HEK293 (cell line): ENCODE data around the gene MFSD6L.

Experiments used
- CTCF ChIA-PET: fragments of 350-600 bp; formaldehyde crosslinking; extraction: SDS; loops from one replicate; lab custom pipeline; 2021; ENCODE audit warnings: antibody characterized with exemption; lab: Yijun Ruan, JAX
- POLR2A ChIA-PET: fragments of 300-600 bp; formaldehyde crosslinking; extraction: SDS; loops from one replicate; lab custom pipeline; 2020; ENCODE audit warnings: antibody characterized with exemption, inconsistent platforms; lab: Yijun Ruan, JAX
- H3K27ac ChIP-seq: fragments of 200-500 bp; sonication (Bioruptor generic); 2 replicates; pipeline ENCODE4 v1.5.1; 2014; ENCODE audit warnings: low read depth, low read length, control low read depth, inconsistent platforms; ENCODE audit errors: extremely low read depth
- H3K36me3 ChIP-seq, 2 experiments: fragments of 200-500 bp in 1 of 2; sonication (Bioruptor generic) in 1 of 2; 1 replicate in 1 of 2; 2 replicates in 1 of 2; pipeline ENCODE4 v1.5.1; 2014 to 2017; ENCODE audit warnings: inconsistent platforms in 2 of 2, low read length in 2 of 2; ENCODE audit not compliant: control insufficient read depth in 2 of 2, insufficient read depth in 1 of 2
- H3K4me1 ChIP-seq: fragments of 200-500 bp; sonication (Bioruptor generic); 2 replicates; pipeline ENCODE4 v1.5.1; 2014; ENCODE audit warnings: mild to moderate bottlenecking, low read length, inconsistent platforms; ENCODE audit not compliant: control insufficient read depth, insufficient read depth
- H3K4me3 ChIP-seq: 2 replicates; pipeline ENCODE4 v1.5.1; 2011; ENCODE audit warnings: low read depth, mild to moderate bottlenecking, control low read depth, low read length, moderate library complexity
- H3K9me3 ChIP-seq: fragments of 200-500 bp; sonication (Bioruptor generic); 2 replicates; pipeline ENCODE4 v1.5.1; 2014; ENCODE audit warnings: low read depth, low read length, inconsistent platforms; ENCODE audit not compliant: control insufficient read depth, insufficient read depth
- HOXC10 ChIP-seq: sonication (generic); formaldehyde crosslinking; IDR thresholded peaks from 2 replicates; pipeline ENCODE4 v1.8.1; 2023; ENCODE audit warnings: mild to moderate bottlenecking, missing genetic modification reagents
- OVOL3 ChIP-seq: fragments of 450-650 bp; formaldehyde crosslinking; IDR thresholded peaks from 2 replicates; pipeline ENCODE4 v1.5.1; 2016; ENCODE audit warnings: missing biosample characterization, missing genetic modification characterization
- SP3 ChIP-seq: fragments of 450-650 bp; formaldehyde crosslinking; IDR thresholded peaks from 2 replicates; pipeline ENCODE4 v1.5.1; 2016; ENCODE audit warnings: missing biosample characterization, missing genetic modification characterization
- ZBTB7A ChIP-seq: fragments of 450-650 bp; formaldehyde crosslinking; IDR thresholded peaks from 2 replicates; pipeline ENCODE4 v1.5.1; 2016; ENCODE audit warnings: low read depth, missing biosample characterization, missing genetic modification characterization
- ZIC2 ChIP-seq: fragments of 450-650 bp; formaldehyde crosslinking; IDR thresholded peaks from 2 replicates; pipeline ENCODE4 v1.5.1; 2016; ENCODE audit warnings: missing biosample characterization, missing genetic modification characterization
- ZNF138 ChIP-seq: fragments of 450-650 bp; formaldehyde crosslinking; IDR thresholded peaks from 2 replicates; pipeline ENCODE4 v1.5.1; 2016; ENCODE audit warnings: missing biosample characterization, missing genetic modification characterization, borderline replicate concordance
- ZNF184 ChIP-seq: fragments of 450-650 bp; IDR thresholded peaks from 2 replicates; pipeline ENCODE4 v1.5.1; 2018; ENCODE audit warnings: missing biosample characterization, mild to moderate bottlenecking, missing genetic modification characterization
- ZNF2 ChIP-seq: fragments of 450-650 bp; formaldehyde crosslinking; IDR thresholded peaks from 2 replicates; pipeline ENCODE4 v1.5.1; 2016; ENCODE audit warnings: missing biosample characterization, missing genetic modification characterization
- ZNF23 ChIP-seq: fragments of 450-650 bp; formaldehyde crosslinking; IDR thresholded peaks from 2 replicates; pipeline ENCODE4 v1.5.1; 2016; ENCODE audit warnings: missing biosample characterization, missing genetic modification characterization, borderline replicate concordance
- ZNF274 ChIP-seq, 2 experiments: fragments of 200-500 bp in 1 of 2; fragments of 450-650 bp in 1 of 2; sonication (Bioruptor generic) in 1 of 2; formaldehyde crosslinking in 1 of 2; IDR thresholded peaks; 2 replicates each; pipeline versions ENCODE4 v1.5.1 to v1.6.1; 2014 to 2016; ENCODE audit warnings: borderline replicate concordance in 1 of 2, inconsistent platforms in 1 of 2, low read length in 1 of 2, missing biosample characterization in 1 of 2, missing genetic modification characterization in 1 of 2
- ZNF280D ChIP-seq: fragments of 450-650 bp; formaldehyde crosslinking; IDR thresholded peaks from 2 replicates; pipeline ENCODE4 v1.5.1; 2016; ENCODE audit warnings: missing biosample characterization, missing genetic modification characterization
- ZNF518A ChIP-seq: fragments of 450-650 bp; formaldehyde crosslinking; conservative IDR thresholded peaks from 2 replicates; pipeline ENCODE4 v1.5.1; 2016; ENCODE audit warnings: low read depth, missing biosample characterization, missing genetic modification characterization
- ZNF707 ChIP-seq: fragments of 450-650 bp; formaldehyde crosslinking; IDR thresholded peaks from 2 replicates; pipeline ENCODE4 v1.5.1; 2016; ENCODE audit warnings: missing biosample characterization, missing genetic modification characterization
- ZNF791 ChIP-seq: fragments of 450-650 bp; formaldehyde crosslinking; IDR thresholded peaks from 2 replicates; pipeline ENCODE4 v1.5.1; 2016; ENCODE audit warnings: missing biosample characterization, missing genetic modification characterization

MFSD6L gene

GRCh38 chr17:8828517-8828875 lies 29.3 kb upstream of the MFSD6L start:
- TF ChIP-seq ZNF280D (no peak), ZNF791 (tag by site-specific recombination) (no peak)
- Histone ChIP-seq H3K4me3 (no peak overlapping the region), H3K4me1 (no peaks in the 10 kb centered on the region), H3K36me3 (no peaks in the 10 kb centered on the region), H3K27ac (no peak overlapping the region), H3K9me3 (no peaks in the 10 kb centered on the region)
- CTCF ChIA-PET, result no interaction called here
- POLR2A ChIA-PET, result no interaction called here

GRCh38 chr17:8826808-8827435 lies 27.8 kb upstream of the MFSD6L start:
- POLR2A ChIA-PET, result no interaction called here
- Histone ChIP-seq H3K4me3 (no peak overlapping the region), H3K4me1 (no peaks in the 10 kb centered on the region), H3K27ac (no peak overlapping the region), H3K36me3 (no peaks in the 10 kb centered on the region)
- no peak for TF ChIP-seq ZNF2
- no peak for TF ChIP-seq ZIC2 (tag by site-specific recombination)
- no peak for TF ChIP-seq OVOL3 (tag by site-specific recombination)
- no peak for TF ChIP-seq ZNF138 (tag by site-specific recombination)
- TF ChIP-seq ZNF518A (tag by site-specific recombination), result no peak
- TF ChIP-seq SP3 (tag by site-specific recombination), result no peak
- TF ChIP-seq ZNF707 (tag by site-specific recombination), result no peak
- no peak for TF ChIP-seq ZNF23
- TF ChIP-seq ZBTB7A (tag by site-specific recombination), result no peak
- no peak for TF ChIP-seq ZNF184 (tag by site-specific recombination)
- TF ChIP-seq HOXC10 (CRISPR knock-in tag), result no peak
- no peak for TF ChIP-seq ZNF274 (IDR thresholded peaks at IDR 0.05; ENCODE audit: low read length)
- TF ChIP-seq ZNF274 (tag by site-specific recombination; IDR thresholded peaks at IDR 0.05; ENCODE audit: borderline replicate concordance), result no peak
- TF ChIP-seq, all 188 proteins: peak for 0
- H3K9me3 ChIP-seq, result no peaks in the 10 kb centered on the region
- CTCF ChIA-PET, result interaction anchor here (0.8 kb wide), 1 partner anchor 11 kb away, joined by 3 read pairs; no protein-coding TSS in a partner anchor
